HepG2 (cell line): ENCODE results near the gene ABCA13. TPM values are rescaled to one million over a fixed set of nuclear protein-coding genes. Genes with fewer than 3 reads are reported as not detected.

ENCODE experiments used
- ATAC-seq: fragments of 200-7000 bp; cut with Tn5 transposase; 3 replicates; pipeline ENCODE4 v1.9.1; 2020; ENCODE audit warnings: mild to moderate bottlenecking, moderate library complexity
- BruUV-seq: library from RNA; stranded (reverse); fragments of 400-500 nt; replicated peaks from 2 replicates; lab custom pipeline; 2021; lab: Mats Ljungman, UMichigan
- CTCF ChIA-PET: fragments of 300-600 bp; formaldehyde crosslinking; extraction: SDS; loops from one replicate; lab custom pipeline; 2021; ENCODE audit warnings: low total read pairs, inconsistent platforms, low intra/inter-chr PET ratio; lab: Yijun Ruan, JAX
- POLR2A ChIA-PET: fragments of 350-600 bp; sonication (Branson Sonifier 250); formaldehyde crosslinking; loops from one replicate; lab custom pipeline; 2020; ENCODE audit warnings: antibody characterized with exemption, inconsistent platforms; lab: Yijun Ruan, JAX
- DNase-seq: peaks from one replicate; pipeline ENCODE4 v3.0.0-alpha.2; 2015; ENCODE audit warnings: low spot score
- FAIRE-seq: peaks from 3 replicates; lab custom pipeline; 2011; peaks lifted over from hg19 to GRCh38; lab: Jason Lieb, UNC
- H2AFZ ChIP-seq: one replicate; pipeline ENCODE4 v1.6.1; 2011; ENCODE audit warnings: low read length, inconsistent platforms
- H3K27ac ChIP-seq: fragments of 300-600 bp; 3 replicates; pipeline ENCODE4 v1.8.0; 2011; ENCODE audit warnings: mixed run types, mild to moderate bottlenecking, mixed read lengths, low read length, inconsistent platforms; ENCODE audit not compliant: insufficient read depth; ENCODE audit errors: extremely low read length
- H3K27me3 ChIP-seq, 2 experiments: fragments of 200-600 bp in 1 of 2; 2 replicates in 1 of 2; 3 replicates in 1 of 2; pipeline versions ENCODE4 v1.6.0 to v1.8.0; 2011; ENCODE audit warnings: low read length in 2 of 2, mild to moderate bottlenecking in 2 of 2, moderate library complexity in 2 of 2, inconsistent platforms in 1 of 2; ENCODE audit not compliant: insufficient read depth in 2 of 2, control insufficient read depth in 1 of 2
- H3K36me3 ChIP-seq, 2 experiments: fragments of 200-600 bp in 1 of 2; replicated peaks in 1 of 2; 2 replicates in 1 of 2; 3 replicates in 1 of 2; pipeline versions ENCODE4 v1.5.1 to v1.8.0; 2011; ENCODE audit warnings: low read length in 2 of 2, inconsistent platforms in 1 of 2; ENCODE audit not compliant: insufficient read depth in 2 of 2, control insufficient read depth in 1 of 2
- H3K4me1 ChIP-seq: 2 replicates; pipeline ENCODE4 v1.5.1; 2012; ENCODE audit warnings: low read length, inconsistent platforms; ENCODE audit not compliant: insufficient read depth
- H3K4me2 ChIP-seq: 2 replicates; pipeline ENCODE4 v1.6.0; 2011; ENCODE audit warnings: low read depth, low read length, inconsistent platforms
- H3K4me3 ChIP-seq, 3 experiments: fragments of 200-600 bp in 1 of 3; sonication (generic), shearing (Covaris generic) in 1 of 3; replicated peaks in 1 of 3; 2 replicates each; pipeline ENCODE4 v1.5.1; 2011 to 2016; ENCODE audit warnings: low read length in 3 of 3, inconsistent platforms in 2 of 3, low read depth in 2 of 3, mild to moderate bottlenecking in 2 of 3, control low read depth in 1 of 3, mixed read lengths in 1 of 3; ENCODE audit not compliant: insufficient read depth in 1 of 3
- H3K79me2 ChIP-seq: one replicate; pipeline ENCODE4 v1.6.1; 2011; ENCODE audit warnings: low read length, inconsistent platforms; ENCODE audit not compliant: insufficient read depth
- H3K9ac ChIP-seq: 2 replicates; pipeline ENCODE4 v1.6.0; 2011; ENCODE audit warnings: mild to moderate bottlenecking, low read depth, low read length, inconsistent platforms; ENCODE audit not compliant: insufficient read depth
- H3K9me3 ChIP-seq: 2 replicates; pipeline ENCODE4 v1.5.1; 2012; ENCODE audit warnings: mild to moderate bottlenecking, low read length
- H4K20me1 ChIP-seq: 2 replicates; pipeline ENCODE4 v1.6.0; 2011; ENCODE audit warnings: inconsistent platforms, mild to moderate bottlenecking, low read length, moderate library complexity; ENCODE audit not compliant: insufficient read depth
- ARNT2 ChIP-seq: sonication (generic); formaldehyde crosslinking; IDR thresholded peaks from 2 replicates; pipeline ENCODE4 v1.8.0; 2022; ENCODE audit warnings: mild to moderate bottlenecking, low read depth, missing genetic modification reagents, moderate library complexity
- KLF15 ChIP-seq: sonication (generic); formaldehyde crosslinking; IDR thresholded peaks from 2 replicates; pipeline ENCODE4 v1.8.1; 2023; ENCODE audit warnings: borderline replicate concordance, mild to moderate bottlenecking, inconsistent platforms, missing genetic modification reagents, mixed read lengths
- PCBP2 ChIP-seq: fragments of 200-400 bp; formaldehyde crosslinking; optimal IDR thresholded peaks from 2 replicates; pipeline ENCODE3; 2018; ENCODE audit warnings: low read length, low read depth; ENCODE audit not compliant: poor library complexity, severe bottlenecking
- PTBP1 ChIP-seq: fragments of 200-400 bp; formaldehyde crosslinking; IDR thresholded peaks from 2 replicates; pipeline ENCODE4 v1.6.1; 2018; ENCODE audit warnings: low read length, low read depth; ENCODE audit not compliant: poor library complexity, severe bottlenecking
- RBM39 ChIP-seq: fragments of 200-400 bp; formaldehyde crosslinking; IDR thresholded peaks from one replicate; pipeline ENCODE4 v1.6.1; 2018; ENCODE audit warnings: antibody characterized with exemption, mild to moderate bottlenecking, low read depth, low read length; ENCODE audit not compliant: poor library complexity, severe bottlenecking
- RORA ChIP-seq: sonication (generic); formaldehyde crosslinking; IDR thresholded peaks from 2 replicates; pipeline ENCODE4 v1.5.0; 2020; ENCODE audit warnings: mild to moderate bottlenecking, missing genetic modification reagents, moderate library complexity
- SNRNP70 ChIP-seq: fragments of 200-400 bp; formaldehyde crosslinking; IDR thresholded peaks from 2 replicates; pipeline ENCODE4 v1.6.1; 2017; ENCODE audit warnings: mild to moderate bottlenecking, low read depth, low read length, moderate library complexity
- SOX6 ChIP-seq, 2 experiments: fragments of 450-650 bp in 1 of 2; sonication (generic) in 1 of 2; formaldehyde crosslinking in 1 of 2; IDR thresholded peaks; 2 replicates each; pipeline versions ENCODE4 v1.4.0 to v1.6.1; 2017 to 2020; ENCODE audit warnings: antibody characterized with exemption in 1 of 2, mild to moderate bottlenecking in 1 of 2, missing genetic modification reagents in 1 of 2
- TBX3 ChIP-seq: fragments of 450-650 bp; IDR thresholded peaks from 2 replicates; pipeline ENCODE4 v1.6.1; 2017; ENCODE audit warnings: antibody characterized with exemption, mild to moderate bottlenecking, inconsistent platforms, borderline replicate concordance
- ZFY ChIP-seq: sonication (generic); formaldehyde crosslinking; IDR thresholded peaks from 2 replicates; pipeline ENCODE4 v1.4.0; 2020; ENCODE audit warnings: missing genetic modification reagents
- ZNF33A ChIP-seq: sonication (generic); formaldehyde crosslinking; IDR thresholded peaks from 2 replicates; pipeline ENCODE4 v1.5.1; 2020; ENCODE audit warnings: missing genetic modification reagents, mild to moderate bottlenecking, moderate library complexity, borderline replicate concordance
- ZNF564 ChIP-seq: sonication (generic); formaldehyde crosslinking; IDR thresholded peaks from 2 replicates; pipeline ENCODE4 v1.8.1; 2023; ENCODE audit warnings: mild to moderate bottlenecking, missing genetic modification reagents
- WGBS: methylation state at CpG from one replicate; pipeline ENCODE4 v1.1.6; 2017; ENCODE audit warnings: low lambda C conversion rate; 5-methylcytosine and 5-hydroxymethylcytosine counted together
- in situ Hi-C: cut with HindIII; loops from 2 replicates; pipeline ENCODE4 v1.10.0; 2017; ENCODE audit warnings: low pct_unique_long_range_greater_than_20kb; ENCODE audit not compliant: extremely low pct_ligation_motif_present
- intact Hi-C: fragments of 100-400 bp; cut with micrococcal nuclease; formaldehyde crosslinking; loops from one replicate; pipeline ENCODE4 v1.10.0; 2022; ENCODE audit not compliant: unreplicated experiment
- polyA plus RNA-seq, 8 experiments: library from polyadenylated mRNA; depleted of rRNA in 3 of 8; stranded (reverse) in 7 of 8; unstranded in 1 of 8; fragments of >200 nt; fragmentation: Illumina TruSeq in 4 of 8; extraction: Trizol in 4 of 8; gene quantifications; 2 replicates each; pipeline versions ENCODE4 v1.2.1 to v1.2.3, GENCODE V29; 2011 to 2016; ENCODE audit warnings: low read depth in 4 of 8, missing spikeins in 1 of 8, mixed read lengths in 1 of 8; ENCODE audit not compliant: insufficient read depth in 1 of 8
- total RNA-seq, 5 experiments: library from RNA; depleted of rRNA; stranded (reverse); fragments of >200 nt; fragmentation: Illumina TruSeq; extraction: Trizol; gene quantifications; 2 replicates each; pipeline ENCODE4 v1.2.3, GENCODE V29; 2016; ENCODE audit warnings: low read depth in 1 of 5
- TF ChIP-seq, protein P1 (sequence below): conservative IDR thresholded peaks from 2 replicates; pipeline ENCODE4 v1.6.1; 2018; ENCODE audit warnings: missing genetic modification reagents

The ABCA13 gene
- total and polyA plus RNA-seq, 2 of the 13 experiments (the other 11 are each of a cell fraction or from before 2014, with no cell fraction given) = 0.03 TPM; not detected in 1

DNA sequence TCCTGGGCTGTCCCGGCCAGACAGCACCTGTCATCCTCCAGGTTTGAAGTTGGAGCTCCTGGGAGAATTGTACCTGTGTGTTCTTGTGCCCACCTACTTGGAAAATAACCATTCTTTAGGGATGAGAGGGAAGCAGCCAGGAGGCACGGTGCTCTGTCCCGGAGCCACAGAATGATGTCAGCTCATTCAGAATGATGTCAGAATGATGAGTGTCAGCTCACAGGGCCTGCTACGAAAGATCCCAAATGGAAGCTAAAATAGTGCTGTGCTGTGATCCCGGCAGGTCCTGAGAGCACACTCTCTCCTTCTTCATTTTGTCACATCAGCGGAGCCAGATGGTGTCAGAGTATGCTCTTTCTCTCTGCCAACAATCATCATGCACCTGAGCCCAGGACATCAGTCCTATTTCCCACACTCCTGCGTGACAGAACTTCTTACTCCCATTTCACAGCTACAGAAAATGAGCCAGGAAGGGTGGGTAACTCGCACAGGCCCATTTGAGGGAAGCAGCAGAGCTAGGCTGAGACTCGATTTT lies 8.3 kb downstream of the ABCA13 start:
- FAIRE-seq (no peak), ATAC-seq (no peak), DNase-seq (no peak)
- no peak overlapping the region for H3K4me2 ChIP-seq
- CTCF ChIA-PET = no interaction called here
- H4K20me1 ChIP-seq = no peaks in the 10 kb centered on the region
- in situ Hi-C loops = no loop called here
- H3K4me3 ChIP-seq = no peak overlapping the region
- no peaks in the 10 kb centered on the region for H3K9me3 ChIP-seq
- peaks cover 0 to 14% of the 10 kb centered on the region in 2 experiments; a peak in 2 of 5 replicates for H3K27me3 ChIP-seq
- BruUV-seq = no TSS peak
- POLR2A ChIA-PET = no interaction called here
- intact Hi-C loops = no loop called here
- H3K79me2 ChIP-seq = no peaks in the 10 kb centered on the region
- no peaks in the 10 kb centered on the region for H3K36me3 ChIP-seq
- no peaks in the 10 kb centered on the region for H3K4me1 ChIP-seq
- TF ChIP-seq TBX3 (no peak), SOX6 (IDR thresholded peaks at IDR 0.05) (no peak), SOX6 (CRISPR knock-in tag; IDR thresholded peaks at IDR 0.05) (no peak), ZNF564 (no peak), RBM39 (no peak)
- TF ChIP-seq, protein P1, sequence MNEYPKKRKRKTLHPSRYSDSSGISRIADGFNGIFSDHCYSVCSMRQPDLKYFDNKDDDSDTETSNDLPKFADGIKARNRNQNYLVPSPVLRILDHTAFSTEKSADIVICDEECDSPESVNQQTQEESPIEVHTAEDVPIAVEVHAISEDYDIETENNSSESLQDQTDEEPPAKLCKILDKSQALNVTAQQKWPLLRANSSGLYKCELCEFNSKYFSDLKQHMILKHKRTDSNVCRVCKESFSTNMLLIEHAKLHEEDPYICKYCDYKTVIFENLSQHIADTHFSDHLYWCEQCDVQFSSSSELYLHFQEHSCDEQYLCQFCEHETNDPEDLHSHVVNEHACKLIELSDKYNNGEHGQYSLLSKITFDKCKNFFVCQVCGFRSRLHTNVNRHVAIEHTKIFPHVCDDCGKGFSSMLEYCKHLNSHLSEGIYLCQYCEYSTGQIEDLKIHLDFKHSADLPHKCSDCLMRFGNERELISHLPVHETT (CRISPR knock-in tag) = no peak
- TF ChIP-seq, all 625 proteins: peak for 0
- Histone ChIP-seq H2AFZ (no peak overlapping the region), H3K9ac (no peak overlapping the region), H3K27ac (no peak overlapping the region)
- 3% methylated on average over 6 of the region's 9 CpGs for WGBS

DNA sequence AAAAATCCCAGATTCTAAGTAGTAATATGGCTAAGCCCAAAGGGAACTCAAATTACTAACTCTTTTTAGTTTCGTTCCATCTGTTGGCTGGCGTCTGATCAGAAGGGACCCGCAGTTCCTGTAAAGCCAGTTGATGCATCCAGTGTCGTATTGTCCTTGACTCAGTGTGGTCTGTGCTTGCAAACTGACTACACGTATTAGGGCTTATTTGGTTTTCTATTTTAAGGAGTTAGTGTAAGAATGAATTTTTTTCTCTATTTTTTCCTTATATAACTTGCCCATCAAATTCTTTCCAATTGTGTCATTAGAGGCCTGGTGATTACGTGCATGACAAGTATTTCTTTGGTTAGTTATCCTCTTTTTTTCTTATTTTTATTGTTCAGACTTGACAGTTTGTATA lies 9.7 kb downstream of the ABCA13 start:
- CTCF ChIA-PET = no interaction called here
- intact Hi-C loops = no loop called here
- no peak overlapping the region for H3K4me2 ChIP-seq

More for the DNA sequence above, 9.7 kb downstream of the ABCA13 start:
- no TSS peak for BruUV-seq
- no peak overlapping the region for H2AFZ ChIP-seq
- no peak overlapping the region for H3K9ac ChIP-seq
- WGBS = 25% methylated on average over 6 of the region's 6 CpGs
- FAIRE-seq = no peak
- no peaks in the 10 kb centered on the region for H3K79me2 ChIP-seq
- no peaks in the 10 kb centered on the region for H4K20me1 ChIP-seq
- no peaks in the 10 kb centered on the region for H3K9me3 ChIP-seq
- no peak for DNase-seq
- TF ChIP-seq ZNF33A (CRISPR knock-in tag) (no peak), PCBP2 (no peak), RORA (CRISPR knock-in tag) (no peak), KLF15 (CRISPR knock-in tag) (no peak), ZFY (no peak), ARNT2 (CRISPR knock-in tag) (no peak), PTBP1 (no peak), SNRNP70 (no peak)
- no peak overlapping the region for H3K27ac ChIP-seq
- H3K36me3 ChIP-seq = no peaks in the 10 kb centered on the region
- no peak for ATAC-seq
- H3K4me1 ChIP-seq = no peaks in the 10 kb centered on the region
- H3K27me3 ChIP-seq = peaks cover 0 to 14% of the 10 kb centered on the region in 2 experiments; a peak in 2 of 5 replicates
- no peak overlapping the region for H3K4me3 ChIP-seq
- POLR2A ChIA-PET = no interaction called here
- in situ Hi-C loops = no loop called here
